Fibroblast of lung (primary cell): Measurements from ENCODE around the gene CDC14B. TPM values are rescaled to one million over a fixed set of nuclear protein-coding genes. Genes with fewer than 3 reads are reported as not detected.

Experiments
- DNase-seq, 2 donors: peaks; one replicate each; pipeline versions ENCODE4 v3.0.0 to v3.0.0-alpha.2; 2010; ENCODE audit warnings: low read depth in 2 of 2
- H2AFZ ChIP-seq: 2 replicates; pipeline ENCODE4 v1.5.1; 2012; ENCODE audit warnings: low read length, control low read depth, inconsistent platforms
- H3K27ac ChIP-seq: 2 replicates; pipeline ENCODE4 v1.5.1; 2011; ENCODE audit warnings: low read length, control low read depth; ENCODE audit not compliant: insufficient read depth
- H3K27me3 ChIP-seq: 2 replicates; pipeline ENCODE4 v1.5.1; 2011; ENCODE audit warnings: mild to moderate bottlenecking, low read length; ENCODE audit not compliant: control insufficient read depth, insufficient read depth
- H3K36me3 ChIP-seq: 2 replicates; pipeline ENCODE4 v1.5.1; 2011; ENCODE audit warnings: low read length; ENCODE audit not compliant: control insufficient read depth, insufficient read depth
- H3K4me1 ChIP-seq: 2 replicates; pipeline ENCODE4 v1.5.1; 2011; ENCODE audit warnings: low read length; ENCODE audit not compliant: control insufficient read depth, insufficient read depth; ENCODE audit errors: extremely low read depth
- H3K4me2 ChIP-seq: 2 replicates; pipeline ENCODE4 v1.5.1; 2011; ENCODE audit warnings: low read length, control low read depth; ENCODE audit not compliant: insufficient read depth; ENCODE audit errors: extremely low read depth
- H3K4me3 ChIP-seq, 4 experiments: fragments of 200-600 bp in 1 of 4; sonication (generic) in 1 of 4; replicated peaks in 1 of 4; 2 replicates each; pipeline ENCODE4 v1.5.1; 2011 to 2016; ENCODE audit warnings: low read length in 4 of 4, low read depth in 3 of 4, mild to moderate bottlenecking in 3 of 4, control low read depth in 2 of 4, inconsistent platforms in 1 of 4, mixed read lengths in 1 of 4; ENCODE audit not compliant: insufficient read depth in 1 of 4; ENCODE audit errors: control extremely low read depth in 1 of 4
- H3K79me2 ChIP-seq: 2 replicates; pipeline ENCODE4 v1.5.1; 2012; ENCODE audit warnings: mild to moderate bottlenecking, low read length, inconsistent platforms; ENCODE audit not compliant: control insufficient read depth, insufficient read depth
- H3K9ac ChIP-seq: 2 replicates; pipeline ENCODE4 v1.5.1; 2011; ENCODE audit warnings: mild to moderate bottlenecking, low read length, control low read depth; ENCODE audit not compliant: insufficient read depth
- H3K9me3 ChIP-seq: 2 replicates; pipeline ENCODE4 v1.5.1; 2012; ENCODE audit warnings: low read depth, low read length; ENCODE audit not compliant: control insufficient read depth, insufficient read depth
- H4K20me1 ChIP-seq: 2 replicates; pipeline ENCODE4 v1.5.1; 2011; ENCODE audit warnings: low read length; ENCODE audit not compliant: control insufficient read depth, insufficient read depth; ENCODE audit errors: extremely low read depth
- CTCF ChIP-seq, 2 donors: IDR thresholded peaks in 1 of 2; conservative IDR thresholded peaks in 1 of 2; 1 replicate in 1 of 2; 2 replicates in 1 of 2; pipeline ENCODE4 v1.5.1; 2011 to 2012; ENCODE audit warnings: low read length in 2 of 2, control low read depth in 1 of 2, inconsistent platforms in 1 of 2, low read depth in 1 of 2, mild to moderate bottlenecking in 1 of 2
- EZH2 ChIP-seq: IDR thresholded peaks from 2 replicates; pipeline ENCODE4 v1.5.1; 2012; ENCODE audit warnings: low read length, control low read depth, mild to moderate bottlenecking; ENCODE audit errors: missing control alignments
- polyA plus RNA-seq, 2 donors: library from polyadenylated mRNA; depleted of rRNA in 1 of 2; stranded (reverse) in 1 of 2; unstranded in 1 of 2; fragments of >200 nt; gene quantifications; 2 replicates each; pipeline ENCODE4 v1.2.1, GENCODE V29; 2011 to 2012; ENCODE audit warnings: missing spikeins in 1 of 2
- total RNA-seq: library from RNA; depleted of rRNA; stranded (reverse); fragments of >200 nt; gene quantifications from 2 replicates; pipeline ENCODE4 v1.2.1, GENCODE V29; 2014

CDC14B gene
- total and polyA plus RNA-seq, 2 donors (not counting 1 experiment from before 2014, with no cell fraction given) = 38.0 to 68.5 TPM

- H3K4me1 ChIP-seq = no peaks in the 10 kb centered on the region
- H3K9ac ChIP-seq = no peak overlapping the region
- no peak overlapping the region for H3K27ac ChIP-seq
- no peak for TF ChIP-seq EZH2
- no peak for TF ChIP-seq CTCF (conservative IDR thresholded peaks at IDR 0.05 in 1 of 2, IDR thresholded peaks at IDR 0.05 in 1 of 2; ENCODE audit: low read depth in 1 of 2, low read length in 2 of 2)
- peaks cover 2% of the 10 kb centered on the region for H3K36me3 ChIP-seq
- H3K4me3 ChIP-seq = no peak overlapping the region
- no peaks in the 10 kb centered on the region for H3K27me3 ChIP-seq
- H3K79me2 ChIP-seq = peaks cover 21% of the 10 kb centered on the region
- DNase-seq = no peak
- no peaks in the 10 kb centered on the region for H4K20me1 ChIP-seq
- H3K9me3 ChIP-seq = no peaks in the 10 kb centered on the region
- no peak overlapping the region for H2AFZ ChIP-seq
- H3K4me2 ChIP-seq = no peak overlapping the region
Measured at GRCh38 chr9:96458226-96458625, 161.4 kb downstream of the CDC14B start.

- Histone ChIP-seq H2AFZ (no peak overlapping the region), H3K4me1 (no peaks in the 10 kb centered on the region), H3K4me3 (no peak overlapping the region), H3K27me3 (no peaks in the 10 kb centered on the region), H4K20me1 (no peaks in the 10 kb centered on the region), H3K9me3 (no peaks in the 10 kb centered on the region), H3K27ac (no peak overlapping the region), H3K79me2 (peaks cover 21% of the 10 kb centered on the region), H3K9ac (no peak overlapping the region), H3K4me2 (no peak overlapping the region), H3K36me3 (peaks cover 2% of the 10 kb centered on the region)
- DNase-seq = peak in 1 of 2 donors; percentile 20
- TF ChIP-seq EZH2 = no peak
- no peak for TF ChIP-seq CTCF (conservative IDR thresholded peaks at IDR 0.05 in 1 of 2, IDR thresholded peaks at IDR 0.05 in 1 of 2; ENCODE audit: low read depth in 1 of 2, low read length in 2 of 2)
Measured at GRCh38 chr9:96457266-96457665, 162.4 kb downstream of the CDC14B start.

- Histone ChIP-seq H3K27ac (no peak overlapping the region), H3K4me2 (peak overlapping the region; percentile 25), H4K20me1 (no peaks in the 10 kb centered on the region), H3K9me3 (no peaks in the 10 kb centered on the region), H3K4me1 (peaks cover 2% of the 10 kb centered on the region), H3K79me2 (peaks cover 32% of the 10 kb centered on the region), H2AFZ (no peak overlapping the region), H3K36me3 (peaks cover 2% of the 10 kb centered on the region), H3K27me3 (no peaks in the 10 kb centered on the region), H3K9ac (no peak overlapping the region), H3K4me3 (no peak overlapping the region)
- peak; percentile 47 to 64 for DNase-seq
- peak; percentile 77 to 85 for TF ChIP-seq CTCF (conservative IDR thresholded peaks at IDR 0.05 in 1 of 2, IDR thresholded peaks at IDR 0.05 in 1 of 2; ENCODE audit: low read depth in 1 of 2, low read length in 2 of 2)
- TF ChIP-seq EZH2 = no peak
Measured at GRCh38 chr9:96453625-96454024, 166.0 kb downstream of the CDC14B start.
